BLaER1 treated with 17β-estradiol and CSF1 and Interleukin-3, amounts not matched to agents 10 nM and 100 nM (cell line): Measurements from ENCODE around the gene PANK1.

Source experiments
- H3K27ac ChIP-seq, 11 experiments: shearing (Covaris generic); formaldehyde crosslinking; 2 replicates each; pipeline ENCODE4 v1.8.1; 2022
- H3K27me3 ChIP-seq, 11 experiments: shearing (Covaris generic); formaldehyde crosslinking; 2 replicates each; pipeline ENCODE4 v1.8.1; 2022
- H3K36me3 ChIP-seq, 11 experiments: shearing (Covaris generic); formaldehyde crosslinking; 2 replicates each; pipeline ENCODE4 v1.8.1; 2022
- H3K4me1 ChIP-seq, 10 experiments: shearing (Covaris generic); formaldehyde crosslinking; 2 replicates each; pipeline ENCODE4 v1.8.1; 2022
- H3K4me2 ChIP-seq, 11 experiments: shearing (Covaris generic); formaldehyde crosslinking; 2 replicates each; pipeline ENCODE4 v1.8.1; 2022
- H3K4me3 ChIP-seq, 10 experiments: shearing (Covaris generic); formaldehyde crosslinking; 2 replicates each; pipeline ENCODE4 v1.8.1; 2022
- H3K9ac ChIP-seq, 11 experiments: shearing (Covaris generic); formaldehyde crosslinking; 2 replicates each; pipeline ENCODE4 v1.8.1; 2022
- H3K9me3 ChIP-seq, 11 experiments: shearing (Covaris generic); formaldehyde crosslinking; replicated peaks in 1 of 11; 2 replicates each; pipeline ENCODE4 v1.8.1; 2022
- H4K20me1 ChIP-seq, 11 experiments: shearing (Covaris generic); formaldehyde crosslinking; 2 replicates each; pipeline ENCODE4 v1.8.1; 2022
- Cebpa-rat ChIP-seq, 11 experiments: shearing (Covaris generic); IDR thresholded peaks; 2 replicates each; pipeline ENCODE4 v1.8.1; 2022

The PANK1 gene

GRCh38 chr10:89543841-89544240 is 101.2 kb downstream of the PANK1 start:
- no peak overlapping the region for H3K27ac ChIP-seq
- no peak overlapping the region for H3K9ac ChIP-seq
- H3K9me3 ChIP-seq, result peaks cover 0 to 8% (median 0%) of the 10 kb centered on the region in 11 experiments; a peak in 4 of 22 replicates
- TF ChIP-seq Cebpa-rat (IDR thresholded peaks at IDR 0.05), result no peak
- H4K20me1 ChIP-seq, result no peaks in the 10 kb centered on the region
- H3K4me2 ChIP-seq, result no peak overlapping the region
- H3K4me3 ChIP-seq, result no peak overlapping the region
- H3K27me3 ChIP-seq, result no peaks in the 10 kb centered on the region
- no peaks in the 10 kb centered on the region; a peak in 1 of 20 replicates for H3K4me1 ChIP-seq
- no peaks in the 10 kb centered on the region for H3K36me3 ChIP-seq

- no peaks in the 10 kb centered on the region for H3K27me3 ChIP-seq
Measured at GRCh38 chr10:89540420-89540949, 104.6 kb downstream of the PANK1 start.

GRCh38 chr10:89537364-89537763 is 107.7 kb downstream of the PANK1 start:
- Histone ChIP-seq H3K9ac (no peak overlapping the region), H4K20me1 (no peaks in the 10 kb centered on the region), H3K4me2 (no peak overlapping the region), H3K27ac (no peak overlapping the region), H3K9me3 (peaks cover 14 to 27% (median 25%) of the 10 kb centered on the region in 11 experiments), H3K36me3 (no peaks in the 10 kb centered on the region), H3K4me3 (no peak overlapping the region), H3K27me3 (no peaks in the 10 kb centered on the region), H3K4me1 (no peaks in the 10 kb centered on the region)
- TF ChIP-seq Cebpa-rat (IDR thresholded peaks at IDR 0.05), result no peak

More at GRCh38 chr10:89540420-89540949, 104.6 kb downstream of the PANK1 start:
- Histone ChIP-seq H4K20me1 (no peaks in the 10 kb centered on the region), H3K4me2 (no peak overlapping the region), H3K9ac (no peak overlapping the region), H3K9me3 (peaks cover 9 to 16% (median 13%) of the 10 kb centered on the region in 11 experiments; a peak in 21 of 22 replicates), H3K4me3 (no peak overlapping the region), H3K27ac (no peak overlapping the region), H3K4me1 (no peaks in the 10 kb centered on the region), H3K36me3 (no peaks in the 10 kb centered on the region)
- no peak for TF ChIP-seq Cebpa-rat (IDR thresholded peaks at IDR 0.05)

GRCh38 chr10:89536013-89536354 is 109.1 kb downstream of the PANK1 start:
- Histone ChIP-seq H3K27ac (no peak overlapping the region), H4K20me1 (no peaks in the 10 kb centered on the region), H3K9ac (no peak overlapping the region), H3K27me3 (no peaks in the 10 kb centered on the region), H3K4me1 (no peaks in the 10 kb centered on the region), H3K36me3 (no peaks in the 10 kb centered on the region), H3K4me3 (no peak overlapping the region), H3K9me3 (peaks cover 14 to 27% (median 25%) of the 10 kb centered on the region in 11 experiments), H3K4me2 (no peak overlapping the region)
- TF ChIP-seq Cebpa-rat (IDR thresholded peaks at IDR 0.05), result no peak

GRCh38 chr10:89535171-89536012 is 109.7 kb downstream of the PANK1 start, which contains the start of gene SLC16A12:
Gene SLC16A12 (minus strand): TSS chr10:89535594. CDS start chr10:89462578, 73,016 bp downstream.
- Histone ChIP-seq H3K27ac (no peak within 1 kb of the TSS), H3K4me3 (no peak within 1 kb of the TSS), H3K36me3 (no peaks in the 10 kb centered on the region), H3K27me3 (no peaks in the 10 kb centered on the region), H3K4me1 (no peaks in the 10 kb centered on the region), H3K9me3 (peaks cover 14 to 27% (median 25%) of the 10 kb centered on the region in 11 experiments), H3K4me2 (no peak within 1 kb of the TSS), H3K9ac (no peak within 1 kb of the TSS), H4K20me1 (no peaks in the 10 kb centered on the region)
- TF ChIP-seq Cebpa-rat (IDR thresholded peaks at IDR 0.05), result no peak

- Histone ChIP-seq H3K9me3 (peaks cover 14 to 27% (median 25%) of the 10 kb centered on the region in 11 experiments), H4K20me1 (no peaks in the 10 kb centered on the region), H3K4me2 (no peak overlapping the region), H3K9ac (no peak overlapping the region), H3K4me1 (no peaks in the 10 kb centered on the region), H3K36me3 (no peaks in the 10 kb centered on the region), H3K4me3 (no peak overlapping the region), H3K27me3 (no peaks in the 10 kb centered on the region), H3K27ac (no peak overlapping the region)
- TF ChIP-seq Cebpa-rat (IDR thresholded peaks at IDR 0.05), result no peak
Measured at GRCh38 chr10:89534826-89535166, 110.2 kb downstream of the PANK1 start.
